Activated CD8-positive, alpha-beta memory T cell treated with anti-CD3 and anti-CD28 coated beads, Interleukin-2, amount 10 ng/mL, durations not matched to agents 7 days and 5 days (primary cell): ENCODE data around the gene SBDS. TPM values are rescaled to one million over a fixed set of nuclear protein-coding genes. Genes with fewer than 3 reads are reported as not detected.
A peak's percentile ranks its signal among the peaks of the same experiment; 100 is the strongest.
"Not testable (repeated sequence)": the region's sequence is repeated elsewhere in the genome, so short reads cannot be mapped to it uniquely, and the experiment has no call there.

Source experiments
- ATAC-seq: fragments of 150-1000 bp; cut with Tn5 transposase; one replicate; pipeline ENCODE4 v1.10.0; 2021; ENCODE audit warnings: moderate library complexity
- CTCF ChIA-PET: fragments of 350-600 bp; sonication (Branson Sonifier 250); formaldehyde crosslinking; loops from one replicate; lab custom pipeline; 2021; ENCODE audit warnings: antibody characterized with exemption; lab: Charles Lee
- DNase-seq: peaks from one replicate; pipeline ENCODE4 v3.0.0-alpha.2; 2020
- H3K27ac Mint-ChIP-seq: one replicate; pipeline ENCODE4 v1.8.0; 2021; ENCODE audit warnings: mild to moderate bottlenecking, mixed read lengths
- H3K27me3 Mint-ChIP-seq: one replicate; pipeline ENCODE4 v1.8.0; 2021; ENCODE audit warnings: mixed read lengths
- H3K36me3 Mint-ChIP-seq: one replicate; pipeline ENCODE4 v1.8.0; 2021; ENCODE audit warnings: mild to moderate bottlenecking, mixed read lengths
- H3K4me1 Mint-ChIP-seq: one replicate; pipeline ENCODE4 v1.8.0; 2021; ENCODE audit warnings: mixed read lengths
- H3K4me3 Mint-ChIP-seq: one replicate; pipeline ENCODE4 v1.8.0; 2021; ENCODE audit warnings: mild to moderate bottlenecking, moderate library complexity, mixed read lengths
- H3K9me3 Mint-ChIP-seq: one replicate; pipeline ENCODE4 v1.8.0; 2022; ENCODE audit warnings: low read depth, mixed read lengths
- total RNA-seq, 2 experiments: library from RNA; stranded (reverse); gene quantifications; one replicate each; pipeline ENCODE4 v1.2.3, GENCODE V29; 2021

The SBDS gene
- total RNA-seq, result 10 to 100 TPM; 32.4 to 49.1 TPM

GRCh38 chr7:66995050-66995776 is at the start of gene SBDS:
Gene SBDS (minus strand): TSS chr7:66995586. CDS start chr7:66995417, 169 bp downstream.
- Mint-ChIP-seq H3K27ac (peak within 1 kb of the TSS; percentile 100), H3K4me1 (peaks cover 37% of the 10 kb centered on the region), H3K4me3 (peak within 1 kb of the TSS; percentile 96), H3K36me3 (peaks cover 19% of the 10 kb centered on the region)
- ATAC-seq (peak; percentile 71), DNase-seq (peak; percentile 98)
- not testable (repeated sequence) for H3K9me3 Mint-ChIP-seq, H3K27me3 Mint-ChIP-seq
- CTCF ChIA-PET, result interaction anchor here (0.5 to 1.0 kb wide), 3 partner anchors 11 to 177 kb away, joined by 3 read pairs; no protein-coding TSS in a partner anchor

- CTCF ChIA-PET, H3K27me3 Mint-ChIP-seq, H3K36me3 Mint-ChIP-seq, H3K4me3 Mint-ChIP-seq, ATAC-seq, H3K4me1 Mint-ChIP-seq, DNase-seq, H3K9me3 Mint-ChIP-seq, H3K27ac Mint-ChIP-seq: not testable (repeated sequence)
These were observed 48.2 kb upstream of the SBDS start for GRCh38 chr7:67043559-67043930.

- H3K27ac Mint-ChIP-seq, ATAC-seq, CTCF ChIA-PET, H3K4me3 Mint-ChIP-seq, H3K36me3 Mint-ChIP-seq, H3K4me1 Mint-ChIP-seq, H3K9me3 Mint-ChIP-seq, H3K27me3 Mint-ChIP-seq, DNase-seq: not testable (repeated sequence)
These were observed 47.6 kb upstream of the SBDS start for GRCh38 chr7:67042781-67043558.

- not testable (repeated sequence) for H3K27ac Mint-ChIP-seq, H3K4me1 Mint-ChIP-seq, H3K27me3 Mint-ChIP-seq, H3K4me3 Mint-ChIP-seq, H3K36me3 Mint-ChIP-seq, H3K9me3 Mint-ChIP-seq, DNase-seq, ATAC-seq
- CTCF ChIA-PET, result interaction anchor here (1.2 to 1.5 kb wide), 3 partner anchors 11 to 262 kb away, joined by 3 to 5 read pairs (median 3); no protein-coding TSS in a partner anchor
These were observed 45.4 kb upstream of the SBDS start for GRCh38 chr7:67040832-67041231.

GRCh38 chr7:67036432-67037395 is 41.3 kb upstream of the SBDS start:
- ATAC-seq, CTCF ChIA-PET, DNase-seq, H3K4me3 Mint-ChIP-seq, H3K9me3 Mint-ChIP-seq, H3K27ac Mint-ChIP-seq, H3K4me1 Mint-ChIP-seq, H3K27me3 Mint-ChIP-seq: not testable (repeated sequence)
- peaks cover 22% of the 10 kb centered on the region for H3K36me3 Mint-ChIP-seq

- Mint-ChIP-seq H3K36me3 (peaks cover 39% of the 10 kb centered on the region), H3K4me1 (no peaks in the 10 kb centered on the region), H3K27me3 (no peaks in the 10 kb centered on the region), H3K27ac (no peak overlapping the region), H3K4me3 (no peak overlapping the region), H3K9me3 (peaks cover 20% of the 10 kb centered on the region)
- DNase-seq (no peak), ATAC-seq (no peak)
- CTCF ChIA-PET, result no interaction called here
These were observed 37.9 kb upstream of the SBDS start for GRCh38 chr7:67033251-67033650.

GRCh38 chr7:67031685-67032084 is 36.3 kb upstream of the SBDS start:
- H3K27ac Mint-ChIP-seq, H3K27me3 Mint-ChIP-seq, CTCF ChIA-PET, H3K4me1 Mint-ChIP-seq, DNase-seq, ATAC-seq, H3K4me3 Mint-ChIP-seq: not testable (repeated sequence)
- peaks cover 45% of the 10 kb centered on the region for H3K36me3 Mint-ChIP-seq
- H3K9me3 Mint-ChIP-seq, result peaks cover 20% of the 10 kb centered on the region

GRCh38 chr7:67025459-67025858 is 30.1 kb upstream of the SBDS start:
- peaks cover 48% of the 10 kb centered on the region for H3K36me3 Mint-ChIP-seq
- H3K4me3 Mint-ChIP-seq, DNase-seq, H3K4me1 Mint-ChIP-seq, CTCF ChIA-PET, H3K27ac Mint-ChIP-seq, ATAC-seq, H3K27me3 Mint-ChIP-seq: not testable (repeated sequence)
- H3K9me3 Mint-ChIP-seq, result peaks cover 11% of the 10 kb centered on the region

GRCh38 chr7:67022511-67022910 is 27.1 kb upstream of the SBDS start:
- H3K4me1 Mint-ChIP-seq, result peaks cover 11% of the 10 kb centered on the region
- ATAC-seq (no peak), DNase-seq (no peak)
- H3K4me3 Mint-ChIP-seq, result no peak overlapping the region
- H3K27ac Mint-ChIP-seq, result no peak overlapping the region
- CTCF ChIA-PET, result interaction anchor here (0.6 kb wide), 1 partner anchor 141 kb away, joined by 3 read pairs; no protein-coding TSS in a partner anchor
- no peaks in the 10 kb centered on the region for H3K9me3 Mint-ChIP-seq
- no peaks in the 10 kb centered on the region for H3K27me3 Mint-ChIP-seq
- peaks cover 47% of the 10 kb centered on the region for H3K36me3 Mint-ChIP-seq

GRCh38 chr7:67021260-67021659 is 25.9 kb upstream of the SBDS start:
- ATAC-seq, result no peak
- peaks cover 11% of the 10 kb centered on the region for H3K4me1 Mint-ChIP-seq
- no peaks in the 10 kb centered on the region for H3K27me3 Mint-ChIP-seq
- H3K4me3 Mint-ChIP-seq, result no peak overlapping the region
- no peak for DNase-seq
- no peak overlapping the region for H3K27ac Mint-ChIP-seq
- H3K9me3 Mint-ChIP-seq, result no peaks in the 10 kb centered on the region
- H3K36me3 Mint-ChIP-seq, result peaks cover 46% of the 10 kb centered on the region
- CTCF ChIA-PET, result no interaction called here

GRCh38 chr7:67019562-67020390 is 24.4 kb upstream of the SBDS start:
- Mint-ChIP-seq H3K27ac (peak overlapping the region; percentile 69), H3K27me3 (no peaks in the 10 kb centered on the region), H3K4me1 (peaks cover 11% of the 10 kb centered on the region), H3K4me3 (no peak overlapping the region), H3K36me3 (peaks cover 47% of the 10 kb centered on the region), H3K9me3 (no peaks in the 10 kb centered on the region)
- no peak for DNase-seq
- ATAC-seq, result peak; percentile 85
- CTCF ChIA-PET, result interaction anchor here (0.5 to 1.2 kb wide), 2 partner anchors 25 to 89 kb away, joined by 3 to 4 read pairs; no protein-coding TSS in a partner anchor

- Mint-ChIP-seq H3K4me3 (no peak overlapping the region), H3K9me3 (no peaks in the 10 kb centered on the region), H3K4me1 (peaks cover 11% of the 10 kb centered on the region), H3K27ac (no peak overlapping the region), H3K36me3 (peaks cover 49% of the 10 kb centered on the region), H3K27me3 (no peaks in the 10 kb centered on the region)
- CTCF ChIA-PET, result interaction anchor here (0.5 to 1.2 kb wide), 2 partner anchors 26 to 90 kb away, joined by 3 to 4 read pairs; no protein-coding TSS in a partner anchor
- DNase-seq (no peak), ATAC-seq (no peak)
These were observed 23.6 kb upstream of the SBDS start for GRCh38 chr7:67018940-67019339.
